ENCODE measurements around the gene PROS1. TPM values are rescaled to one million over a fixed set of nuclear protein-coding genes. Genes with fewer than 3 reads are reported as not detected.

The PROS1 gene
- total and polyA plus RNA-seq, 10 of the 15 experiments (the other 5 are each of a cell fraction or from before 2014, with no cell fraction given): 0.10 TPM; not detected in 9

DNA sequence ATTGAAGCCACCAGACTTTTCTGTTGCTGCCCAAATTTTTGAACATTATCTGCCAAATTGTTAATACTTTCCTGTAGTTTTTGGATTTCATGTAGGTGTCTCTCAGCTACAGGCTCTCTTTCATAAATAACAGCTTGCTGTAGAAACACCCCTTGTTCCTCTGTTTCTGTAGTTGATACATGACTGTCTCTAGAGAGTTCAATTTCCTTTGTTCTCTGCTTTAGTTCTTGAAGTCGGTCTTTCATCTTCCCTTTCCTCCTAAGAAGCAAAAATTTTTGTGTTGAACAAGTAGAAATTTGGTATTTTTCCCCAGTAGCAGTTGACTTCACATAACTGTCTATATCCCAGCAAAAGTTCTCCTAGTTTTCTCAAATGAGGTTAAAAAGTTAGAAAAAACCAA is 41.3 kb upstream of the PROS1 start (continued):
- TF ChIP-seq, protein P1, sequence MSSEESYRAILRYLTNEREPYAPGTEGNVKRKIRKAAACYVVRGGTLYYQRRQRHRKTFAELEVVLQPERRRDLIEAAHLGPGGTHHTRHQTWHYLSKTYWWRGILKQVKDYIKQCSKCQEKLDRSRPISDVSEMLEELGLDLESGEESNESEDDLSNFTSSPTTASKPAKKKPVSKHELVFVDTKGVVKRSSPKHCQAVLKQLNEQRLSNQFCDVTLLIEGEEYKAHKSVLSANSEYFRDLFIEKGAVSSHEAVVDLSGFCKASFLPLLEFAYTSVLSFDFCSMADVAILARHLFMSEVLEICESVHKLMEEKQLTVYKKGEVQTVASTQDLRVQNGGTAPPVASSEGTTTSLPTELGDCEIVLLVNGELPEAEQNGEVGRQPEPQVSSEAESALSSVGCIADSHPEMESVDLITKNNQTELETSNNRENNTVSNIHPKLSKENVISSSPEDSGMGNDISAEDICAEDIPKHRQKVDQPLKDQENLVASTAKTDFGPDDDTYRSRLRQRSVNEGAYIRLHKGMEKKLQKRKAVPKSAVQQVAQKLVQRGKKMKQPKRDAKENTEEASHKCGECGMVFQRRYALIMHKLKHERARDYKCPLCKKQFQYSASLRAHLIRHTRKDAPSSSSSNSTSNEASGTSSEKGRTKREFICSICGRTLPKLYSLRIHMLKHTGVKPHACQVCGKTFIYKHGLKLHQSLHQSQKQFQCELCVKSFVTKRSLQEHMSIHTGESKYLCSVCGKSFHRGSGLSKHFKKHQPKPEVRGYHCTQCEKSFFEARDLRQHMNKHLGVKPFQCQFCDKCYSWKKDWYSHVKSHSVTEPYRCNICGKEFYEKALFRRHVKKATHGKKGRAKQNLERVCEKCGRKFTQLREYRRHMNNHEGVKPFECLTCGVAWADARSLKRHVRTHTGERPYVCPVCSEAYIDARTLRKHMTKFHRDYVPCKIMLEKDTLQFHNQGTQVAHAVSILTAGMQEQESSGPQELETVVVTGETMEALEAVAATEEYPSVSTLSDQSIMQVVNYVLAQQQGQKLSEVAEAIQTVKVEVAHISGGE (CRISPR knock-in tag; IDR thresholded peaks at IDR 0.05): no peak
- no peak for TF ChIP-seq STAT3 (IDR thresholded peaks at IDR 0.05; ENCODE audit: low read depth, low read length)
- no peak for TF ChIP-seq SREBF1 (IDR thresholded peaks at IDR 0.05; ENCODE audit: low read length)
- TF ChIP-seq REST (IDR thresholded peaks at IDR 0.05; ENCODE audit: low read depth, low read length): no peak
- TF ChIP-seq RBBP5 (conservative IDR thresholded peaks at IDR 0.05): no peak
- no peak for TF ChIP-seq POLR2AphosphoS2 (IDR thresholded peaks at IDR 0.05; ENCODE audit: low read depth, low read length)
- TF ChIP-seq, protein P2, sequence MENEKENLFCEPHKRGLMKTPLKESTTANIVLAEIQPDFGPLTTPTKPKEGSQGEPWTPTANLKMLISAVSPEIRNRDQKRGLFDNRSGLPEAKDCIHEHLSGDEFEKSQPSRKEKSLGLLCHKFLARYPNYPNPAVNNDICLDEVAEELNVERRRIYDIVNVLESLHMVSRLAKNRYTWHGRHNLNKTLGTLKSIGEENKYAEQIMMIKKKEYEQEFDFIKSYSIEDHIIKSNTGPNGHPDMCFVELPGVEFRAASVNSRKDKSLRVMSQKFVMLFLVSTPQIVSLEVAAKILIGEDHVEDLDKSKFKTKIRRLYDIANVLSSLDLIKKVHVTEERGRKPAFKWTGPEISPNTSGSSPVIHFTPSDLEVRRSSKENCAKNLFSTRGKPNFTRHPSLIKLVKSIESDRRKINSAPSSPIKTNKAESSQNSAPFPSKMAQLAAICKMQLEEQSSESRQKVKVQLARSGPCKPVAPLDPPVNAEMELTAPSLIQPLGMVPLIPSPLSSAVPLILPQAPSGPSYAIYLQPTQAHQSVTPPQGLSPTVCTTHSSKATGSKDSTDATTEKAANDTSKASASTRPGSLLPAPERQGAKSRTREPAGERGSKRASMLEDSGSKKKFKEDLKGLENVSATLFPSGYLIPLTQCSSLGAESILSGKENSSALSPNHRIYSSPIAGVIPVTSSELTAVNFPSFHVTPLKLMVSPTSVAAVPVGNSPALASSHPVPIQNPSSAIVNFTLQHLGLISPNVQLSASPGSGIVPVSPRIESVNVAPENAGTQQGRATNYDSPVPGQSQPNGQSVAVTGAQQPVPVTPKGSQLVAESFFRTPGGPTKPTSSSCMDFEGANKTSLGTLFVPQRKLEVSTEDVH (IDR thresholded peaks at IDR 0.05; ENCODE audit: low read depth, partially characterized antibody): no peak
- TF ChIP-seq, protein P3, sequence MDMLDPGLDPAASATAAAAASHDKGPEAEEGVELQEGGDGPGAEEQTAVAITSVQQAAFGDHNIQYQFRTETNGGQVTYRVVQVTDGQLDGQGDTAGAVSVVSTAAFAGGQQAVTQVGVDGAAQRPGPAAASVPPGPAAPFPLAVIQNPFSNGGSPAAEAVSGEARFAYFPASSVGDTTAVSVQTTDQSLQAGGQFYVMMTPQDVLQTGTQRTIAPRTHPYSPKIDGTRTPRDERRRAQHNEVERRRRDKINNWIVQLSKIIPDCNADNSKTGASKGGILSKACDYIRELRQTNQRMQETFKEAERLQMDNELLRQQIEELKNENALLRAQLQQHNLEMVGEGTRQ (IDR thresholded peaks at IDR 0.05; ENCODE audit: borderline replicate concordance, low read depth, low read length): no peak

All from GM12878 (cell line).